Type B pancreatic cell (in vitro differentiated cells): ENCODE data around the gene MOGAT2. TPM values are rescaled to one million over a fixed set of nuclear protein-coding genes. Genes with fewer than 3 reads are reported as not detected.

Experiments
- DNase-seq: peaks from one replicate; pipeline ENCODE4 v3.0.0; 2021; ENCODE audit warnings: mixed read lengths; ENCODE audit not compliant: unreplicated experiment; ENCODE audit errors: extremely low spot score
- H3K27ac Mint-ChIP-seq: 2 replicates; pipeline ENCODE4 v1.8.0; 2021; ENCODE audit warnings: mild to moderate bottlenecking, mixed read lengths
- H3K27me3 Mint-ChIP-seq: 2 replicates; pipeline ENCODE4 v1.8.0; 2021; ENCODE audit warnings: mixed read lengths
- H3K36me3 Mint-ChIP-seq: 2 replicates; pipeline ENCODE4 v1.8.0; 2021; ENCODE audit warnings: mixed read lengths
- H3K4me1 Mint-ChIP-seq: one replicate; pipeline ENCODE4 v1.8.0; 2021; ENCODE audit warnings: mixed read lengths; ENCODE audit not compliant: unreplicated experiment
- H3K4me3 Mint-ChIP-seq: 2 replicates; pipeline ENCODE4 v1.8.0; 2021; ENCODE audit warnings: mild to moderate bottlenecking, mixed read lengths
- H3K9me3 Mint-ChIP-seq: 2 replicates; pipeline ENCODE4 v1.8.0; 2021; ENCODE audit warnings: mixed read lengths
- CTCF ChIP-seq: fragments of 200-600 bp; sonication (generic); conservative IDR thresholded peaks from 2 replicates; pipeline ENCODE4 v1.5.0; 2021; ENCODE audit warnings: antibody characterized with exemption, mild to moderate bottlenecking
- total RNA-seq: library from RNA; stranded (reverse); gene quantifications from 2 replicates; pipeline ENCODE4 v1.2.1, GENCODE V29; 2021; ENCODE audit warnings: low replicate concordance

MOGAT2 gene
- total RNA-seq, 1 donor from 2014 or later, result 1.2 TPM

- Mint-ChIP-seq H3K27ac (peak within 1 kb of the TSS; percentile 79), H3K4me1 (peaks cover 12% of the 10 kb centered on the region), H3K4me3 (peak within 1 kb of the TSS; percentile 82), H3K27me3 (peaks cover 53% of the 10 kb centered on the region), H3K36me3 (no peaks in the 10 kb centered on the region), H3K9me3 (no peaks in the 10 kb centered on the region)
- peak; percentile 75 for DNase-seq
- TF ChIP-seq CTCF, result peak; percentile 42
Measured at GRCh38 chr11:75768112-75768908, 50.7 kb downstream of the MOGAT2 start, which contains the start of gene DGAT2. Gene DGAT2, plus strand, starts transcription at chr11:75768778. Its CDS starts 214 bp downstream, at chr11:75768992.

GRCh38 chr11:75768909-75769771 lies 51.5 kb downstream of the MOGAT2 start:
- H3K27me3 Mint-ChIP-seq, result peaks cover 53% of the 10 kb centered on the region
- no peak for TF ChIP-seq CTCF
- no peak overlapping the region for H3K27ac Mint-ChIP-seq
- peak overlapping the region; percentile 82 for H3K4me3 Mint-ChIP-seq
- no peaks in the 10 kb centered on the region for H3K36me3 Mint-ChIP-seq
- no peak for DNase-seq
- peaks cover 17% of the 10 kb centered on the region for H3K4me1 Mint-ChIP-seq
- H3K9me3 Mint-ChIP-seq, result no peaks in the 10 kb centered on the region

- Mint-ChIP-seq H3K27ac (peak overlapping the region; percentile 9), H3K36me3 (no peaks in the 10 kb centered on the region), H3K27me3 (peaks cover 53% of the 10 kb centered on the region), H3K9me3 (no peaks in the 10 kb centered on the region), H3K4me3 (peak overlapping the region; percentile 82), H3K4me1 (peaks cover 17% of the 10 kb centered on the region)
- DNase-seq, result no peak
- no peak for TF ChIP-seq CTCF
Measured at GRCh38 chr11:75770102-75770501, 52.5 kb downstream of the MOGAT2 start.

- Mint-ChIP-seq H3K4me3 (no peak overlapping the region), H3K9me3 (no peaks in the 10 kb centered on the region), H3K36me3 (no peaks in the 10 kb centered on the region), H3K27ac (peak overlapping the region; percentile 48), H3K27me3 (peaks cover 48% of the 10 kb centered on the region), H3K4me1 (peaks cover 15% of the 10 kb centered on the region)
- TF ChIP-seq CTCF, result no peak
- DNase-seq, result no peak
Measured at GRCh38 chr11:75771646-75772410, 54.2 kb downstream of the MOGAT2 start.
